HepG2 (cell line): ENCODE results near the gene ADAMTS17. TPM values are rescaled to one million over a fixed set of nuclear protein-coding genes. Genes with fewer than 3 reads are reported as not detected.

Source experiments
- CEBPG ChIP-seq: IDR thresholded peaks from 2 replicates; pipeline ENCODE4 v1.6.1; 2016
- DMTF1 ChIP-seq: sonication (generic); formaldehyde crosslinking; IDR thresholded peaks from 2 replicates; pipeline ENCODE4 v1.4.0; 2020; ENCODE audit warnings: mild to moderate bottlenecking, missing genetic modification reagents
- HBP1 ChIP-seq: IDR thresholded peaks from 2 replicates; pipeline ENCODE4 v1.6.1; 2016; ENCODE audit warnings: low read depth, control low read depth
- HIC2 ChIP-seq: sonication (generic); formaldehyde crosslinking; IDR thresholded peaks from 2 replicates; pipeline ENCODE4 v1.9.0; 2022; ENCODE audit warnings: low read depth, missing genetic modification reagents
- MTERF4 ChIP-seq: sonication (generic); formaldehyde crosslinking; IDR thresholded peaks from 2 replicates; pipeline ENCODE4 v1.8.0; 2023; ENCODE audit warnings: mild to moderate bottlenecking, missing genetic modification reagents
- NCOA2 ChIP-seq: sonication (generic); formaldehyde crosslinking; IDR thresholded peaks from 2 replicates; pipeline ENCODE4 v1.8.0; 2022; ENCODE audit warnings: inconsistent platforms
- NFKBIZ ChIP-seq: IDR thresholded peaks from 2 replicates; pipeline ENCODE4 v1.6.1; 2018; ENCODE audit warnings: missing genetic modification reagents, missing compliant biosample characterization
- NRL ChIP-seq: sonication (generic); formaldehyde crosslinking; IDR thresholded peaks from 2 replicates; pipeline ENCODE4 v1.5.0; 2020; ENCODE audit warnings: missing genetic modification reagents, mild to moderate bottlenecking, moderate library complexity, borderline replicate concordance
- SAP130 ChIP-seq: IDR thresholded peaks from 2 replicates; pipeline ENCODE4 v1.6.1; 2016; ENCODE audit warnings: low read depth
- SMAD3 ChIP-seq: sonication (generic); formaldehyde crosslinking; IDR thresholded peaks from 2 replicates; pipeline ENCODE4 v1.4.0; 2020; ENCODE audit warnings: missing genetic modification reagents
- STAT5B ChIP-seq: sonication (generic); formaldehyde crosslinking; IDR thresholded peaks from 2 replicates; pipeline ENCODE4 v1.4.0; 2020; ENCODE audit warnings: missing genetic modification reagents
- TEF ChIP-seq: sonication (generic); formaldehyde crosslinking; IDR thresholded peaks from 2 replicates; pipeline ENCODE4 v1.5.0; 2020; ENCODE audit warnings: missing genetic modification reagents
- ZBTB25 ChIP-seq: IDR thresholded peaks from 2 replicates; pipeline ENCODE4 v1.6.1; 2018; ENCODE audit warnings: missing genetic modification reagents
- ZC3H13 ChIP-seq: sonication (generic); formaldehyde crosslinking; IDR thresholded peaks from 2 replicates; pipeline ENCODE4 v1.8.1; 2023; ENCODE audit warnings: mild to moderate bottlenecking, missing genetic modification reagents, moderate library complexity
- ZNF687 ChIP-seq: sonication (generic); formaldehyde crosslinking; IDR thresholded peaks from 2 replicates; pipeline ENCODE4 v1.5.1; 2020; ENCODE audit warnings: mild to moderate bottlenecking, missing genetic modification reagents, moderate library complexity
- ZNF879 ChIP-seq: sonication (generic); formaldehyde crosslinking; IDR thresholded peaks from 2 replicates; pipeline ENCODE4 v1.8.1; 2023; ENCODE audit warnings: missing genetic modification reagents
- polyA plus RNA-seq, 8 experiments: library from polyadenylated mRNA; depleted of rRNA in 3 of 8; stranded (reverse) in 7 of 8; unstranded in 1 of 8; fragments of >200 nt; fragmentation: Illumina TruSeq in 4 of 8; extraction: Trizol in 4 of 8; gene quantifications; 2 replicates each; pipeline versions ENCODE4 v1.2.1 to v1.2.3, GENCODE V29; 2011 to 2016; ENCODE audit warnings: low read depth in 4 of 8, missing spikeins in 1 of 8, mixed read lengths in 1 of 8; ENCODE audit not compliant: insufficient read depth in 1 of 8
- total RNA-seq, 5 experiments: library from RNA; depleted of rRNA; stranded (reverse); fragments of >200 nt; fragmentation: Illumina TruSeq; extraction: Trizol; gene quantifications; 2 replicates each; pipeline ENCODE4 v1.2.3, GENCODE V29; 2016; ENCODE audit warnings: low read depth in 1 of 5

ADAMTS17 gene
- total and polyA plus RNA-seq, 2 of the 13 experiments (the other 11 are each of a cell fraction or from before 2014, with no cell fraction given), result 0.02 to 0.04 TPM

GRCh38 chr15:100350434-100351226 is 8.9 kb upstream of the ADAMTS17 start (continued):
- peak; percentile 65; the same call in 1 of the 2 replicates for TF ChIP-seq ZBTB25 (CRISPR knock-in tag)
- no peak for TF ChIP-seq ZC3H13
- peak; percentile 41; the same call in 1 of the 2 replicates for TF ChIP-seq ZNF687
- peak; percentile 60 for TF ChIP-seq NCOA2 (CRISPR knock-in tag)
- no peak for TF ChIP-seq DMTF1 (CRISPR knock-in tag)
- peak; percentile 79 for TF ChIP-seq SAP130 (CRISPR knock-in tag)
- TF ChIP-seq TEF (CRISPR knock-in tag), result peak; percentile 94
- peak; percentile 29; the same call in 1 of the 2 replicates for TF ChIP-seq HIC2
- TF ChIP-seq NFKBIZ (CRISPR knock-in tag), result peak; percentile 63; the same call in 1 of the 2 replicates
- 0 out of 2 replicates have a peak, but pooled peaks have one; percentile 35 for TF ChIP-seq STAT5B (CRISPR knock-in tag)
- 0 out of 2 replicates have a peak, but pooled peaks have one; percentile 43 for TF ChIP-seq SMAD3
- TF ChIP-seq NRL, result no peak
- TF ChIP-seq ZNF879 (CRISPR knock-in tag), result no peak
- TF ChIP-seq MTERF4, result no peak
- TF ChIP-seq HBP1, result no peak
- TF ChIP-seq CEBPG (CRISPR knock-in tag), result peak; percentile 100
